PC-9 (cell line): ENCODE measurements around the gene TMEM30A. TPM values are rescaled to one million over a fixed set of nuclear protein-coding genes. Genes with fewer than 3 reads are reported as not detected.

Source experiments
- BruUV-seq: library from RNA; stranded (reverse); fragments of 400-500 nt; replicated peaks from 2 replicates; lab custom pipeline; 2021; lab: Mats Ljungman, UMichigan
- CTCF ChIA-PET: fragments of 300-600 bp; sonication (Branson Sonifier 250); formaldehyde crosslinking; loops from one replicate; lab custom pipeline; 2022; ENCODE audit warnings: antibody characterized with exemption; lab: Charles Lee
- POLR2A ChIA-PET: fragments of 300-600 bp; sonication (Branson Sonifier 250); formaldehyde crosslinking; loops from one replicate; lab custom pipeline; 2022; ENCODE audit warnings: antibody characterized with exemption; ENCODE audit not compliant: unreplicated experiment; lab: Charles Lee
- DNase-seq, 2 experiments: peaks; one replicate each; pipeline versions ENCODE4 v3.0.0 to v3.0.0-alpha.2; 2015 to 2022; ENCODE audit warnings: mixed read lengths in 1 of 2
- H2AFZ ChIP-seq: fragments of 200-600 bp; sonication (generic); 2 replicates; pipeline ENCODE4 v1.8.1; 2017; ENCODE audit warnings: antibody characterized with exemption
- H3F3A ChIP-seq: fragments of 200-600 bp; sonication (generic); 2 replicates; pipeline ENCODE4 v1.8.1; 2017; ENCODE audit warnings: antibody characterized with exemption, mild to moderate bottlenecking, low read depth; ENCODE audit not compliant: insufficient read depth
- H3K27ac ChIP-seq: fragments of 200-600 bp; sonication (generic); 2 replicates; pipeline ENCODE4 v1.6.1; 2016; ENCODE audit warnings: mixed run types
- H3K27me3 ChIP-seq: fragments of 200-600 bp; sonication (generic); 2 replicates; pipeline ENCODE4 v1.6.1; 2016; ENCODE audit warnings: low read depth, mixed run types; ENCODE audit not compliant: insufficient read depth
- H3K36me3 ChIP-seq: fragments of 200-600 bp; sonication (generic); 2 replicates; pipeline ENCODE4 v1.6.1; 2016; ENCODE audit warnings: low read depth, mixed run types
- H3K4me1 ChIP-seq: fragments of 200-600 bp; sonication (generic); replicated peaks from 2 replicates; pipeline ENCODE4 v1.6.1; 2016; ENCODE audit warnings: mixed run types; ENCODE audit not compliant: insufficient read depth
- H3K4me2 ChIP-seq: fragments of 200-600 bp; sonication (generic); 2 replicates; pipeline ENCODE4 v1.6.1; 2017; ENCODE audit warnings: mixed run types
- H3K4me3 ChIP-seq: fragments of 200-600 bp; sonication (generic); 2 replicates; pipeline ENCODE4 v1.6.1; 2016; ENCODE audit warnings: mixed run types
- H3K79me2 ChIP-seq: fragments of 200-600 bp; sonication (generic); 2 replicates; pipeline ENCODE4 v1.6.1; 2017; ENCODE audit warnings: low read depth, mixed run types
- H3K9me2 ChIP-seq: fragments of 200-600 bp; sonication (generic); 2 replicates; pipeline ENCODE4 v1.8.1; 2017; ENCODE audit warnings: mild to moderate bottlenecking; ENCODE audit not compliant: insufficient read depth
- H3K9me3 ChIP-seq: fragments of 200-600 bp; sonication (generic); 2 replicates; pipeline ENCODE4 v1.8.1; 2016; ENCODE audit warnings: low read depth; ENCODE audit not compliant: insufficient read depth
- H4K20me1 ChIP-seq: fragments of 200-600 bp; sonication (generic); 2 replicates; pipeline ENCODE4 v1.8.1; 2017; ENCODE audit not compliant: insufficient read depth
- CTCF ChIP-seq: fragments of 200-600 bp; sonication (generic); conservative IDR thresholded peaks from 2 replicates; pipeline ENCODE4 v1.6.1; 2017; ENCODE audit warnings: mixed run types, antibody characterized with exemption, mild to moderate bottlenecking, moderate library complexity
- EZH2 ChIP-seq: fragments of 200-600 bp; sonication (generic); IDR thresholded peaks from 2 replicates; pipeline ENCODE4 v1.8.0; 2017; ENCODE audit warnings: antibody characterized with exemption, low read depth
- intact Hi-C: fragments of 100-400 bp; cut with micrococcal nuclease; formaldehyde crosslinking; loops from one replicate; pipeline ENCODE4 v1.10.0; 2022; ENCODE audit not compliant: unreplicated experiment
- total RNA-seq: library from RNA; stranded (reverse); gene quantifications from 2 replicates; pipeline ENCODE4 v1.2.3, GENCODE V29; 2021

The TMEM30A gene
- total RNA-seq, 1 experiment from 2014 or later = 122 TPM

GRCh38 chr6:75305573-75305972 is 21.0 kb upstream of the TMEM30A start:
- ChIA-PET POLR2A (interaction anchor here (0.6 kb wide), 1 partner anchor 70 kb away, joined by 3 read pairs; no protein-coding TSS in a partner anchor), CTCF (interaction anchor here (0.6 kb wide), 1 partner anchor 218 kb away, joined by 13 read pairs; no protein-coding TSS in a partner anchor)
- TF ChIP-seq CTCF (no peak), EZH2 (no peak)
- Histone ChIP-seq H3K9me2 (no peaks in the 10 kb centered on the region), H3F3A (no peaks in the 10 kb centered on the region), H3K27ac (no peak overlapping the region), H3K36me3 (no peaks in the 10 kb centered on the region), H3K4me2 (no peak overlapping the region), H3K4me3 (no peak overlapping the region), H4K20me1 (no peaks in the 10 kb centered on the region), H3K9me3 (no peaks in the 10 kb centered on the region), H3K4me1 (no peaks in the 10 kb centered on the region), H3K79me2 (no peaks in the 10 kb centered on the region), H3K27me3 (no peaks in the 10 kb centered on the region), H2AFZ (no peak overlapping the region)
- intact Hi-C loops = no loop called here
- no peak for DNase-seq
- BruUV-seq = no TSS peak

- Histone ChIP-seq H3K4me2 (no peak overlapping the region), H3K4me3 (no peak overlapping the region), H4K20me1 (no peaks in the 10 kb centered on the region), H3K4me1 (no peaks in the 10 kb centered on the region), H3K36me3 (no peaks in the 10 kb centered on the region), H3K79me2 (no peaks in the 10 kb centered on the region), H3K27me3 (no peaks in the 10 kb centered on the region), H2AFZ (no peak overlapping the region), H3F3A (no peaks in the 10 kb centered on the region), H3K9me3 (no peaks in the 10 kb centered on the region), H3K27ac (no peak overlapping the region), H3K9me2 (no peaks in the 10 kb centered on the region)
- DNase-seq = no peak
- POLR2A ChIA-PET = no interaction called here
- intact Hi-C loops = no loop called here
- no TSS peak for BruUV-seq
- CTCF ChIA-PET = no interaction called here
- no peak for TF ChIP-seq CTCF
- no peak for TF ChIP-seq EZH2
Measured at GRCh38 chr6:75302280-75302679, 17.7 kb upstream of the TMEM30A start.

- Histone ChIP-seq H3F3A (no peaks in the 10 kb centered on the region), H3K9me3 (no peaks in the 10 kb centered on the region), H4K20me1 (no peaks in the 10 kb centered on the region), H3K4me1 (no peaks in the 10 kb centered on the region; the same call in 1 of the 2 replicates), H3K36me3 (no peaks in the 10 kb centered on the region), H3K27me3 (no peaks in the 10 kb centered on the region), H3K4me2 (no peak overlapping the region), H3K9me2 (no peaks in the 10 kb centered on the region), H3K4me3 (no peak overlapping the region), H3K27ac (no peak overlapping the region), H3K79me2 (no peaks in the 10 kb centered on the region), H2AFZ (no peak overlapping the region)
- POLR2A ChIA-PET = no interaction called here
- no TSS peak for BruUV-seq
- intact Hi-C loops = no loop called here
- CTCF ChIA-PET = no interaction called here
- TF ChIP-seq CTCF = no peak
- TF ChIP-seq EZH2 = no peak
- no peak for DNase-seq
Measured at GRCh38 chr6:75301537-75301936, 16.9 kb upstream of the TMEM30A start.
